NCI-H146 treated with DMSO at 0.1 percent for 48 hours (cell line): ENCODE data around the gene CPNE5.
"Not testable (repeated sequence)": the region's sequence is repeated elsewhere in the genome, so short reads cannot be mapped to it uniquely, and the experiment has no call there.

Source experiments
- DNase-seq: peaks from one replicate; lab custom pipeline; 2025; ENCODE audit not compliant: unreplicated experiment; lab: John Stamatoyannopoulos, UW

The CPNE5 gene

GRCh38 chr6:36817176-36817817, 21.9 kb downstream of the CPNE5 start:
- no peak for DNase-seq

- DNase-seq = no peak
Measured at GRCh38 chr6:36815962-36816735, 23.1 kb downstream of the CPNE5 start.

GRCh38 chr6:36814249-36814648, 25.0 kb downstream of the CPNE5 start:
- DNase-seq = no peak

GRCh38 chr6:36813526-36813925, 25.7 kb downstream of the CPNE5 start:
- DNase-seq = no peak

DNA sequence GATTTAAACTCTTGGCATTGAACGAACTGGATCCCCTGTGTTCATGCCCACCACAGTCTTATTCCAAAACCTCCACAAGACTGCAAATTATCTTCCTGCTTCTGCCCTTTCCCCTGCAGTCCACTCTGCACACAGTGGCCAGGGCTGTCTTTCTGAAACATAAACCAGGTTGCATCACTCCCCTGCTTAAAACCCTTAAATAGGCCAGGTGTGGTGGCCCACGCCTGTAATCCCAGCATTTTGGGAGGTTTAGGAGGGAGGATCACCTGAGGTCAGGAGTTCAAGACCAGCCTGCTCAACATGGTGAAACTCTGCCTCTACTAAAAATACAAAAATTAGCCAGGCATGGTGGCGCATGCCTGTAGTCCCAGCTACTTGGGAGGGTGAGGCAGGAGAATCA, 26.2 kb downstream of the CPNE5 start:
- not testable (repeated sequence) for DNase-seq

- DNase-seq = no peak
Measured at GRCh38 chr6:36809941-36810803, 29.1 kb downstream of the CPNE5 start.

DNA sequence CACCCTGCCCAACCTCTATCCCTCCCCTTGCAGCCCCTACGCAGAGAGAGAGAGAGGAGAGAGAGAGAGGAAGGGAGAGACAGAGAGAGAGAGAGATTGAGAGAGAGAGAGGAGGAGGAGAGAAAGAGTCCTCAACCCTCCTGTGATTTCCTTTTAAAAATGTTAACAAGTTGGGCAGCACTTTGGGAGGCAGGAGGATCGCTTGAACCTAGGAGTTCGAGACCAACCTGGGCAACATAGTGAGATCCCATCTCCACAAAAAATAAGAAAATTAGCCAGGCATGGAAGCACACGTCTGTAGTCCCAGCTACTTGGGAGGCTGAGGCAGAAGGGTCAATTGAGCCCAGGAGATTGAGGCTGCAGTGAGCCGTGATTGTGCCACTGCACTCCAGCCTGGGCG, 30.1 kb downstream of the CPNE5 start:
- DNase-seq = no peak

DNA sequence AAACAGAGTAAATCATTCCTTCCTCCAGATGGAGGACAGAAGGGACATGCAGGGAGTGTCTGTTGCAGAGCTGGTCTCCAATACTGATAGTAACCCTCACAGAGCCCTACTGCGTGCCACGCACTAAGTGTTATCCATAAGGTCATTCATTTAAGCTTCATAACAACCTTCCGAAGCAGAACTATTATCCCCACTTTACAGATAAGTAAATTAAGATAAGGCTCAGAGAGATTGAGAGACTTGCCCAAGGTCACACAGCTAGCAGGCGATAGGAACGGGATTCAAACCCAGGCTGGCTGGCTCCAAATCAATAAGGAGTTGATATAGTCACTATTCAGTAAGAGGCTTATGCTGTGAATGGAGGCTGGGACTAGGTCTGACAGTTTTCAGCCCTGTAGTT, 30.6 kb downstream of the CPNE5 start:
- no peak for DNase-seq

DNA sequence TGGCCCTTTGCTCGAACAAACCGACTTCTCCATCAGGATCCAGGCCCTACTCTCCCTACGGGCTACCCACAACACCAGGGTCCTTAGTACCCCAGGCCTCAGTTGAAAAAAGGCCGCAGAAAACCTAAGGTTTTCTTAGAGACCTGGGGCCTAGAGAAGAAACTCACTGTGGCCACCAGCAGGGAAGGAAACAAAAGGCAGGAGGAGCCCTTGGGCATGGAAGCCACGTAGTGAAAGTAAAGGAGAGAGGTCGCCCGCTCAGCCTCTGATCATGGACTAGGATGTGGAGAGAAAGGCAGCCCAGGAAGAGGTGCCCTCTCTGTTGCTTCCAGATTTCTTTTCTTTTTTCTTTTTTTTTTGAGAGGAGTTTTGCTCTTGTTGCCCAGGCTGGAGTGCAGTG, 31.5 kb downstream of the CPNE5 start:
- DNase-seq = no peak

- DNase-seq = no peak
Measured at GRCh38 chr6:36807143-36807542, 32.1 kb downstream of the CPNE5 start.

DNA sequence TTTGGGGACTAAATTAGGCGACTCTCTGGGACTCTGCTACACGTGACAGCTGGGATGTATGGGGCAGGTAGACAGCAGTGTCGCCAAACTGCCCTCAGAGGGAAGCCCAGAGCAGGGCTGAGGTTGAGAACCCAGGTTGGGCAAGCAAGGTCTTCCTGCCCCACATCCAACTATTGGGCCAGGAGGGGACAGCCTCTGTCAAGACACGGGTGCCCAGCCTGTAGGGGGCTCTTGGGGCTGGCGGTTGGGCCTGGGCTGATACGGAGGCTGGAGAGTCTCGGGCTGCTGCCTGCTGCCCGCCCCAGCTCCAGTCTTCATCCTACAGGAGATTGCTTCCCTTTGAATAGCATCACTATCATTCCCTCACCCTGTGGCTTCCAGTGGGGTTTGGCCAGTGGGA, 33.3 kb downstream of the CPNE5 start:
- DNase-seq = no peak

DNA sequence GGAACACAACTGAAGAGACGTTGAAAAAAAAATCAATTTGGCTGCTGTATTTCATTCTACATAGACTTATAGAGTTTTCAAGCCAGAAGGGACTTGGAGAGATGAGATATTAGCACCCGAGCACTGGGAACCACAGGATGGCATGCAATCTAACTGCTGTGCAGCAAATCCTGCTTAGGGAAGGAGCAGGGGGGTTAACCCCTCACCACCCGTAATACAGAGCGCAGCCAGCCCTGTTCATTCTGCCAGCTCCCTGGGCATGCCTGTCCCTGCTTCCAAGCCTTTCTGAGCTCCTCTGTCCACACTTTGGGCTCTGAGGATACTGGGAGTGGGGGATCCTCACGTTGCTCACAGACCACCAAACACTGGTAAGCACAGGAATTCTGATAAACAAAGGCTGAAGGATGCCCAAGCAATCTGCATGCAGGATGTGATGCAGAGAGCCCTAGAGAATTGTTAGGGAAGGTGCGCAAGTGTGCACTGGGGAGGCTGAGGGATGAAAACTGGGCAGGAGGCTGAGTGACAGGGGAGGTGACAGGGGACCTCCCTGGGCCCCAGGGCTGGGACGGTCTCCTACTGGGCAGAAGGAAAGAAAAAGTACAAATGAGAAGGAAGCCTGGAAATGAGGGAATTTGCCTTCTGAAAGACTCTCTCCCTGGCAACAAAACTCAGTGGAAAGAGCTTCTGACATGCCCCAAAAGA, 34.0 kb downstream of the CPNE5 start:
- no peak for DNase-seq

DNA sequence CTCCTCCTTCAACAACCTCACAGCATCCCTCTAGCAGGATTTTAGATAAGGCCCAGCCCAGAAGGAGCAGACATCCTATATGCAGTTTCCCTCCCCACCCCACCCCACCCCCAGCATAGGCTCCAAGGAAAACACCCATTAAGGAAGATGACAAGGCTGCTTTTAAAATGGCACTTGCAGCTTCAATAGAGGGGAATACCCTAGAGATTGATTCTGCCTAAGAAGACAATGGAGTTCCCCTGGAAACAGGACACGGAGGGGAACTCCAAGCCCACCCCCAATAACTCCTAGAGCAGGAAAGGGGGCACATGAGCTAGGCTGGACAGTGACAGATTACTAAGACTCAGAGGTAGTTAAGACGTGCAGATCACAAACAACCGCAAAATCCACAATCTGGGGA, 34.7 kb downstream of the CPNE5 start:
- no peak for DNase-seq

GRCh38 chr6:36803908-36804307, 35.3 kb downstream of the CPNE5 start:
- DNase-seq = no peak

DNA sequence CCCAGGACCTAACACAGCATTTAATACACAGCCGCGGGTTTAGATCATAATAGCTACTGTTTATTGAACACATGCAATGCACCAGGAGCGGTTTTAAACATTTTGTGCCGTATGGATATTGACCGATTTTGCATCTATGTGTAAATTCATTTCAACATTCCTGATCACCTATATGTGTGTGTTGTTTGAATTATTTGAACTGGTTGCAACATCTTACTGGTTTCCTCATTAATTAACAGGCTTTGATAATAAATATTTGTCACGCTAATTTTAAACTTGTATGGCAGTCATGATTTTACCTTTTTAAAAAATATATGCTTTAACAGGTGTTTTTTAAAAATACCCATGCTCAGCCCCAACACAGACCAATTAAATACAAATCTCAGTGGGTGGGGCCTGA, 35.8 kb downstream of the CPNE5 start:
- no peak for DNase-seq

DNA sequence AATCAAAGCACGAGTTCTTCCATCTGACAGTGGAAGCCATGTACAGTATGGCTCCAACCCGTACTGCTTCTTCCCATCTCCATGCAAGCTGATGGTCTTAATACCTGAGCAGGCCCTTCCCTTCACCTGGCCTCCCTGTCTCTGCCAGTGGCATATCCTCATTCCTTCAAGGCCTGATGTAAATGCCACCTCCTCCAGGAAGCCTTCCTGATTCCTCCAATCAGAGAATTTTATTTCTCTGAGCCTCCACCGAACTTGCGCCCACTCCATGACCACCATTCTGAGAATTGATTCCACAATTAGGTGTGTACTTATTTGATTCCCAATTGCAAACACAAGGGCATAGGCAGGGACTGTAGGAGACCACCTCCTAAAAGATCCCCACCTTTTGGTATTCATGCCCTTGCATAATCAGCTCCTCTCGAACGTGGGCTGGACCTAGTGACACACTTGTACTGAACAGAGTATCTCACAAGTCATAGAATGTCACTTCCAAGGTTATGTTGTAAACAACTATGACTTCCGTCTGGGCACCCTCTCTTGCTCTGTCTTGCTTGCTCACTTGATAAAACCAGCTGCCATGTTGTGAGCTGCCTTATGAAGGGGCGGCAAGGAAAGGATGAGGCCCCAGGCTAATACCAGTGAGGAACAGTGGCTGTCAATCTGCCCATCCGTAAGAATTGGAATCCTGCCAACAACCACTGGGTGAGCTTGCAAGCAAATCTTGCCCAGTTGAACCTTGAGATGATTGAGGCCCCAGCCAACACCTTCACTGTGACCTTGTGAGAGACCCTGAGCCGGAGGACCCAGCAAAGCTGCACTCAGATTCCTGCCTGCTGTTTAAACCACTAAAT, 38.8 kb downstream of the CPNE5 start:
- DNase-seq = no peak

GRCh38 chr6:36798852-36799251, 40.4 kb downstream of the CPNE5 start:
- peak; percentile 30 for DNase-seq

- no peak for DNase-seq
Measured at GRCh38 chr6:36797653-36798052, 41.6 kb downstream of the CPNE5 start.

GRCh38 chr6:36797055-36797454, 42.2 kb downstream of the CPNE5 start:
- no peak for DNase-seq

DNA sequence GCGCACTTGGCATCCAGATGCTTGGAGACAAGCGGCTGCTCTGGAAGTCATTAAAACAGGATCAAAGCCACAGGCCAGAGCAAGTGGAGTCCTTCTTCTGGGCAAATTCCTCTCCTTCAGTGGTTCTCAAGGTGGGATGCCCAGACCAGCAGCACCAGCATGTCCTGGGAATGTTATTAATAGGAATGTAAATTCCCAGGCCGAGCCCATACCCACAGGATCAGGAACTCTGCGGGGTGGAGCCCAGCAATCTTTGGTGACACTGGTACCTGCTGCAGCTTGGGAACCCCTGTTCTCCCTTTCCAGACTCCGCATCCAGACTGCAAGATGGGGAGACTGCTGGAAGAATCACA, 44.6 kb downstream of the CPNE5 start:
- DNase-seq = no peak
